HFFc6 (cell line): ENCODE measurements around the gene ABCA5. TPM values are rescaled to one million over a fixed set of nuclear protein-coding genes. Genes with fewer than 3 reads are reported as not detected.
A peak's percentile ranks its signal among the peaks of the same experiment; 100 is the strongest.

Experiments
- DNase-seq: peaks from one replicate; pipeline ENCODE4 v3.0.0-alpha.2; 2018
- H3K27ac Mint-ChIP-seq: 2 replicates; pipeline ENCODE4 v1.8.0; 2020; ENCODE audit warnings: mild to moderate bottlenecking, mixed read lengths
- H3K27me3 Mint-ChIP-seq: 2 replicates; pipeline ENCODE4 v1.8.0; 2021; ENCODE audit warnings: mild to moderate bottlenecking, moderate library complexity, mixed read lengths; ENCODE audit not compliant: insufficient read depth
- H3K36me3 Mint-ChIP-seq: 2 replicates; pipeline ENCODE4 v1.8.0; 2021; ENCODE audit warnings: low read depth, mixed read lengths
- H3K4me1 Mint-ChIP-seq: 2 replicates; pipeline ENCODE4 v1.8.0; 2020; ENCODE audit warnings: low read depth, mixed read lengths
- H3K4me3 Mint-ChIP-seq: 2 replicates; pipeline ENCODE4 v1.8.0; 2020; ENCODE audit warnings: mild to moderate bottlenecking, moderate library complexity, mixed read lengths
- H3K9me3 Mint-ChIP-seq: 2 replicates; pipeline ENCODE4 v1.8.0; 2020; ENCODE audit warnings: mild to moderate bottlenecking, mixed read lengths
- total RNA-seq, 6 experiments: library from RNA; stranded (reverse); fragmentation: NEBNext Ultra II Directional; extraction: Animal tissue kit (Norgen Biotek cat#: 25700); gene quantifications; 2 replicates in 1 of 6; 3 replicates in 5 of 6; pipeline ENCODE4 v1.2.3, GENCODE V29; 2021
- TF ChIP-seq, protein P1 (sequence below): fragments of 200-600 bp; sonication (generic); IDR thresholded peaks from 2 replicates; pipeline ENCODE4 v1.5.0; 2021; ENCODE audit warnings: antibody characterized with exemption, mild to moderate bottlenecking

Gene ABCA5
- total RNA-seq, 6 experiments from 2014 or later: 4.7 to 8.5 (median 5.3) TPM

DNA sequence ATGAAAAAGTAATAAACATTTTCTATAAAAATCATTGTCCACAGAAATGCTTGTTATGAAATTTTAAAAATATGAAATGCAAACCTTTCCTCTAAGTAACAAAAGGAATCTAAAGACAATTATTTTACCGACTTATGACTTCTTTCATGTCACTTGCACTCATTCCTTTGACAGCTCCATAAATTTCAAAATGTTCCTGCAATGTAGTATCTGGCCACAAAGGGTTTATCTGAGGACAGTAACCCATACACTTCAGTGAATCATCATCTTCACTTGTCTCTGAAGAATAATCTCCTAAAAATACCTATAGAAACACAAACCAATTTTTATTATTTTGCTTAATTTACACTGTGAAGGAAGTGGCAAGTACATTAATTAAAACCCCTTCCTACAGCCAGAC is 72.7 kb downstream of the ABCA5 start:
- DNase-seq: no peak
- Mint-ChIP-seq H3K27ac (0 out of 2 replicates have a peak overlapping the region, but pooled peaks have one; percentile 8), H3K4me1 (peaks cover 28% of the 10 kb centered on the region), H3K27me3 (no peaks in the 10 kb centered on the region), H3K9me3 (no peaks in the 10 kb centered on the region), H3K4me3 (no peak overlapping the region), H3K36me3 (no peaks in the 10 kb centered on the region)
- TF ChIP-seq, protein P1, sequence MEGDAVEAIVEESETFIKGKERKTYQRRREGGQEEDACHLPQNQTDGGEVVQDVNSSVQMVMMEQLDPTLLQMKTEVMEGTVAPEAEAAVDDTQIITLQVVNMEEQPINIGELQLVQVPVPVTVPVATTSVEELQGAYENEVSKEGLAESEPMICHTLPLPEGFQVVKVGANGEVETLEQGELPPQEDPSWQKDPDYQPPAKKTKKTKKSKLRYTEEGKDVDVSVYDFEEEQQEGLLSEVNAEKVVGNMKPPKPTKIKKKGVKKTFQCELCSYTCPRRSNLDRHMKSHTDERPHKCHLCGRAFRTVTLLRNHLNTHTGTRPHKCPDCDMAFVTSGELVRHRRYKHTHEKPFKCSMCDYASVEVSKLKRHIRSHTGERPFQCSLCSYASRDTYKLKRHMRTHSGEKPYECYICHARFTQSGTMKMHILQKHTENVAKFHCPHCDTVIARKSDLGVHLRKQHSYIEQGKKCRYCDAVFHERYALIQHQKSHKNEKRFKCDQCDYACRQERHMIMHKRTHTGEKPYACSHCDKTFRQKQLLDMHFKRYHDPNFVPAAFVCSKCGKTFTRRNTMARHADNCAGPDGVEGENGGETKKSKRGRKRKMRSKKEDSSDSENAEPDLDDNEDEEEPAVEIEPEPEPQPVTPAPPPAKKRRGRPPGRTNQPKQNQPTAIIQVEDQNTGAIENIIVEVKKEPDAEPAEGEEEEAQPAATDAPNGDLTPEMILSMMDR: no peak

DNA sequence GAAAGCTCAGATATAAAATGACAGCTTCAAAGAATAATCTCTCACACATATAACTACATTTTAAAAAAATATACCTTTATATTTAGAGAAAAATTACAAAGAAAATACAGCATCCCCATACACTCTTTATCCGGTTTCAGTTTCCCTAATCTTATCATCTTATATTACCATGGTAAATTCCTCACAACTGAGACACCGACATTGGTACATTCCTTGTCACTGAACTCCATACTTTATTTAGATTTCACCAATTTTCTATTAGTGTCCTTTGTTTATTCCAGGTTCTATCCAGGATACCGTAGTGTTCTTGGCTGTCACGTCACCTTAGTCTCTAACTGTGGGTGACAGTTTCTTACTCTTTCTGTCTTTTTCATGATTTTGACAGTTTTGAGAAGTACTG is 76.3 kb downstream of the ABCA5 start:
- Mint-ChIP-seq H3K4me1 (peaks cover 28% of the 10 kb centered on the region), H3K9me3 (no peaks in the 10 kb centered on the region), H3K4me3 (peak overlapping the region; percentile 77), H3K27me3 (no peaks in the 10 kb centered on the region), H3K36me3 (no peaks in the 10 kb centered on the region), H3K27ac (peak overlapping the region; percentile 63)
- TF ChIP-seq, protein P1: no peak
- DNase-seq: peak; percentile 22

DNA sequence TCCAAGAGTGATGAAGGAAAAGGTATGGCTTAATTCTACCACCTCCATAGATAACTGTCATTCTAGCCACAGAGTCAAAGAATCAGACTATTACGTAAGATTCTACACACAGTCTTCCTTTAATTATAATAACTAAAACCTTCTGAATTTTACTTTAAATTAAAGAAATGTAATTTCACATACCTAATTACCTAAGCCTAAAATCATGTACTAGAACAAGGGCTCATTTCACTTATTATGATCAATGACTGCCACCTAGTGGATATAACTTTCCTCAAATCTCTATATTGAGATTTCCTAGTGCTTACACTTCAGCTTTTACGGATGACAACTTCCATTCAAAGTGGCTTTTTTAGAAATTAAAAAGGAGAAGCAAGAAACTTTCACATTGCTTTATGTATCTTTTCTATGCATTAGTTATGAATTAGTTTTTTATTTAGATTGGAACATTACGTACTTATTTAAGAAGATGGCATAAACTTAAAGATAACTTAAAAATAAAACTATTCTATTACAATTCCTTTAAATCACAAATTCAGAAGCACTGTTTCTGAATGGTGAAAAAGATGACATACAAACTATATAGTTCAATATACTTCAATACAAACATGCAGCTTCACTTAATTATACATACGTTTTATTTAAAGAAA is 80.1 kb downstream of the ABCA5 start:
- peak; percentile 39 for DNase-seq
- H3K27ac Mint-ChIP-seq: no peak overlapping the region
- no peaks in the 10 kb centered on the region for H3K36me3 Mint-ChIP-seq
- H3K4me1 Mint-ChIP-seq: peaks cover 17% of the 10 kb centered on the region
- no peaks in the 10 kb centered on the region for H3K9me3 Mint-ChIP-seq
- TF ChIP-seq, protein P1: peak; percentile 87
- no peaks in the 10 kb centered on the region for H3K27me3 Mint-ChIP-seq
- H3K4me3 Mint-ChIP-seq: no peak overlapping the region

DNA sequence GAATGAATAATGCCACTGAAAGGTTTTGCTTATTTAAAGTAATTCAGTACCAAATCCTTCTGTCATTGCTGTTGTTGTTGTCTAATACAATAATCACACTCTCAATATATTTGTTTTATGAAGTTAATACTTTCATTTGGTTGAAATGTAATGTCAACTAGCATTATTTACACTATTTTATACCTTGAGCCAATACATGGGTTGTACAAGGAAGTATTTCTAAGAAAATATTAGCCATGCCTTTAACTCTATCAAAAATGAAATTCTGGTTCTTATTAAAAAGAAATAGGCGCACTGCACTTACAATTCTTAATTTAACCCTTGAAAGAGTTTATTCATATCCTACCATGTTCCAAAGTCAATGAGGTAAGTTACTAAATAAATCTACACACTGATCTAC is 80.7 kb downstream of the ABCA5 start:
- H3K4me1 Mint-ChIP-seq: peaks cover 10% of the 10 kb centered on the region
- H3K9me3 Mint-ChIP-seq: no peaks in the 10 kb centered on the region
- no peak overlapping the region for H3K4me3 Mint-ChIP-seq
- no peaks in the 10 kb centered on the region for H3K36me3 Mint-ChIP-seq
- no peak for DNase-seq
- H3K27me3 Mint-ChIP-seq: no peaks in the 10 kb centered on the region
- no peak overlapping the region for H3K27ac Mint-ChIP-seq
- TF ChIP-seq, protein P1: no peak

DNA sequence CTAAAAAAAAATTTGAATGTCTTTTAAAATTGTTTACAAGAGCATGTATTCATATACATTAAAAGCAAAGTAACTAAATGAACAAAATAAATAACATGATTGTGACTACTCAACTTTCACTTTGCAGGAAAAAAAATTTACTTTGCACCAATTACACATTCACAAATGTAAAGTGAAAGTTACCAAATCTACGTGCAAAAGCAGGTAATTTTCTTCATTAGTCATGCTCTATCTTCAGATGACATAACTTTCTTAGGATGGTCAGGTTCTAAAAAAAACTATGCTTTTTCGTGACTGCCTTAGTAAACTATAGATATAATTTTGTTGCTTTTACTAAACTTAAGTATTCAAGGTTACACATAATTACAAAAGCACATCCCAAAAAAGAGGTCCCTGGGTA is 81.3 kb downstream of the ABCA5 start:
- TF ChIP-seq, protein P1: no peak
- H3K27ac Mint-ChIP-seq: no peak overlapping the region
- no peak for DNase-seq
- no peaks in the 10 kb centered on the region for H3K36me3 Mint-ChIP-seq
- H3K4me1 Mint-ChIP-seq: peaks cover 4% of the 10 kb centered on the region
- H3K9me3 Mint-ChIP-seq: no peaks in the 10 kb centered on the region
- H3K4me3 Mint-ChIP-seq: no peak overlapping the region
- no peaks in the 10 kb centered on the region for H3K27me3 Mint-ChIP-seq
